ENCODE measurements around the gene DSCAML1. TPM values are rescaled to one million over a fixed set of nuclear protein-coding genes. Genes with fewer than 3 reads are reported as not detected.

Gene DSCAML1
- total and polyA plus RNA-seq, 9 of the 15 experiments (the other 6 are each of a cell fraction or from before 2014, with no cell fraction given) = not detected

DNA sequence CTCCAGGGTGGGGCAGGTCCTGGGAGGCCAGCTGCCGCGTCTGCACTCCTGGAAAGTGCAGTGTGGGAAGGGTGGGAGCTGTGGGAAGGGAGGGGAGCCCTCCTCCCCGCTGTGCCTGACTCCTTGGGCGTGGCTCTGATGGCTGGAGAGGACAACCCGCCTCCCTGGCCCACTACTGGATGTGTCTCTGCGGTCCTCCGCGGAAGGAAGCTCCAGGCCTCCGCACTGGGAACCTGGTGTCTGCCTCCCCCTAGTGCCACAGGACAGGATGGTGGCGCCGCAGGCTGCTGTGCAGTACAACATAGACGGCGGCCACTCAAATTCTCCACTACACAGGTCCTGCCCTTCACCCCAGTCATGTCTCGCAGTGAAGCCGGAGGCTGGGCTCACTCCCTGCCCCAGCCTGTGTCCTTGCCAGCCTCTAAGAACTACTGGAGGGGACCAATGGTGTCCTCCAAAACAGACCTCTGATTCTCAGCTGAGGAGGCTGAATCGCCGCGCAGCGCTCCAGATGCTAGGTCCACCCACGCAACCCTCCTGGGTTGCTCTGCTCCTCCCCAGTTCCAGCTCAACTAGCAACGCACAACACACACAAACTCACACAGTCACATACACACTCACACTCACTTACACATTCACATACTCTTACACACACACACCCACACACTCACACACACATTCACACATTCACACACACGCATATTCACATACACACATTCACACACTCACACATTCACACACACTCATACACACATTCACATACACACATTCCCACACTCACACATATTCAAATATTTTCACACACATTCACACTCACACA lies 12.4 kb upstream of the DSCAML1 start (continued):
- TF ChIP-seq HDAC1 (IDR thresholded peaks at IDR 0.05) (peak in 1 of 2 experiments; percentile 85; a peak in 2 of 4 replicates), PTBP1 (IDR thresholded peaks at IDR 0.05; ENCODE audit: low read depth, low read length) (no peak), ZNF436 (CRISPR knock-in tag; IDR thresholded peaks at IDR 0.05) (no peak), BRD9 (IDR thresholded peaks at IDR 0.05; ENCODE audit: low read depth, partially characterized antibody) (peak; percentile 69), ETS2 (tag; IDR thresholded peaks at IDR 0.05; ENCODE audit: borderline replicate concordance, poor library complexity, severe bottlenecking) (no peak), GTF2E2 (tag; IDR thresholded peaks at IDR 0.05) (no peak), CREM (IDR thresholded peaks at IDR 0.05; ENCODE audit: low read depth) (no peak), ZC3H8 (IDR thresholded peaks at IDR 0.05) (no peak), HCFC1 (IDR thresholded peaks at IDR 0.05; ENCODE audit: low read depth, low read length) (no peak), ZNF316 (IDR thresholded peaks at IDR 0.05) (0 out of 2 replicates have a peak, but pooled peaks have one; percentile 17), ELF4 (CRISPR knock-in tag; IDR thresholded peaks at IDR 0.05) (peak; percentile 52; the same call in 1 of the 2 replicates), PHTF2 (CRISPR knock-in tag; IDR thresholded peaks at IDR 0.05) (no peak), KLF1 (tag; IDR thresholded peaks at IDR 0.05) (no peak), POLR3G (IDR thresholded peaks at IDR 0.05; ENCODE audit: extremely low read depth, insufficient read length, insufficient replicate concordance) (no peak)
- TF ChIP-seq, protein P1, sequence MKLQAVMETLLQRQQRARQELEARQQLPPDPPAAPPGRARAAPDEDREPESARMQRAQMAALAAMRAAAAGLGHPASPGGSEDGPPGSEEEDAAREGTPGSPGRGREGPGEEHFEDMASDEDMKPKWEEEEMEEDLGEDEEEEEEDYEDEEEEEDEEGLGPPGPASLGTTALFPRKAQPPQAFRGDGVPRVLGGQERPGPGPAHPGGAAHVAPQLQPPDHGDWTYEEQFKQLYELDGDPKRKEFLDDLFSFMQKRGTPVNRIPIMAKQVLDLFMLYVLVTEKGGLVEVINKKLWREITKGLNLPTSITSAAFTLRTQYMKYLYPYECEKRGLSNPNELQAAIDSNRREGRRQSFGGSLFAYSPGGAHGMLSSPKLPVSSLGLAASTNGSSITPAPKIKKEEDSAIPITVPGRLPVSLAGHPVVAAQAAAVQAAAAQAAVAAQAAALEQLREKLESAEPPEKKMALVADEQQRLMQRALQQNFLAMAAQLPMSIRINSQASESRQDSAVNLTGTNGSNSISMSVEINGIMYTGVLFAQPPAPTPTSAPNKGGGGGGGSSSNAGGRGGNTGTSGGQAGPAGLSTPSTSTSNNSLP (IDR thresholded peaks at IDR 0.05; ENCODE audit: borderline replicate concordance, low read depth, low read length) = no peak
- TF ChIP-seq, protein P2, sequence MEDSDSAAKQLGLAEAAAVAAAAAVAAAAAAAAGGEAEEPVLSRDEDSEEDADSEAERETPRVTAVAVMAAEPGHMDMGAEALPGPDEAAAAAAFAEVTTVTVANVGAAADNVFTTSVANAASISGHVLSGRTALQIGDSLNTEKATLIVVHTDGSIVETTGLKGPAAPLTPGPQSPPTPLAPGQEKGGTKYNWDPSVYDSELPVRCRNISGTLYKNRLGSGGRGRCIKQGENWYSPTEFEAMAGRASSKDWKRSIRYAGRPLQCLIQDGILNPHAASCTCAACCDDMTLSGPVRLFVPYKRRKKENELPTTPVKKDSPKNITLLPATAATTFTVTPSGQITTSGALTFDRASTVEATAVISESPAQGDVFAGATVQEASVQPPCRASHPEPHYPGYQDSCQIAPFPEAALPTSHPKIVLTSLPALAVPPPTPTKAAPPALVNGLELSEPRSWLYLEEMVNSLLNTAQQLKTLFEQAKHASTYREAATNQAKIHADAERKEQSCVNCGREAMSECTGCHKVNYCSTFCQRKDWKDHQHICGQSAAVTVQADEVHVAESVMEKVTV (CRISPR knock-in tag; IDR thresholded peaks at IDR 0.05) = peak; percentile 13; the same call in 1 of the 2 replicates
- TF ChIP-seq, protein P3, sequence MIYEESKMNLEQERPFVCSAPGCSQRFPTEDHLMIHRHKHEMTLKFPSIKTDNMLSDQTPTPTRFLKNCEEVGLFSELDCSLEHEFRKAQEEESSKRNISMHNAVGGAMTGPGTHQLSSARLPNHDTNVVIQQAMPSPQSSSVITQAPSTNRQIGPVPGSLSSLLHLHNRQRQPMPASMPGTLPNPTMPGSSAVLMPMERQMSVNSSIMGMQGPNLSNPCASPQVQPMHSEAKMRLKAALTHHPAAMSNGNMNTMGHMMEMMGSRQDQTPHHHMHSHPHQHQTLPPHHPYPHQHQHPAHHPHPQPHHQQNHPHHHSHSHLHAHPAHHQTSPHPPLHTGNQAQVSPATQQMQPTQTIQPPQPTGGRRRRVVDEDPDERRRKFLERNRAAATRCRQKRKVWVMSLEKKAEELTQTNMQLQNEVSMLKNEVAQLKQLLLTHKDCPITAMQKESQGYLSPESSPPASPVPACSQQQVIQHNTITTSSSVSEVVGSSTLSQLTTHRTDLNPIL (CRISPR knock-in tag; IDR thresholded peaks at IDR 0.05) = no peak
- TF ChIP-seq, protein P4, sequence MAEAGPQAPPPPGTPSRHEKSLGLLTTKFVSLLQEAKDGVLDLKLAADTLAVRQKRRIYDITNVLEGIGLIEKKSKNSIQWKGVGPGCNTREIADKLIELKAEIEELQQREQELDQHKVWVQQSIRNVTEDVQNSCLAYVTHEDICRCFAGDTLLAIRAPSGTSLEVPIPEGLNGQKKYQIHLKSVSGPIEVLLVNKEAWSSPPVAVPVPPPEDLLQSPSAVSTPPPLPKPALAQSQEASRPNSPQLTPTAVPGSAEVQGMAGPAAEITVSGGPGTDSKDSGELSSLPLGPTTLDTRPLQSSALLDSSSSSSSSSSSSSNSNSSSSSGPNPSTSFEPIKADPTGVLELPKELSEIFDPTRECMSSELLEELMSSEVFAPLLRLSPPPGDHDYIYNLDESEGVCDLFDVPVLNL (CRISPR knock-in tag; IDR thresholded peaks at IDR 0.05; ENCODE audit: low read depth) = no peak
- TF ChIP-seq, protein P5, sequence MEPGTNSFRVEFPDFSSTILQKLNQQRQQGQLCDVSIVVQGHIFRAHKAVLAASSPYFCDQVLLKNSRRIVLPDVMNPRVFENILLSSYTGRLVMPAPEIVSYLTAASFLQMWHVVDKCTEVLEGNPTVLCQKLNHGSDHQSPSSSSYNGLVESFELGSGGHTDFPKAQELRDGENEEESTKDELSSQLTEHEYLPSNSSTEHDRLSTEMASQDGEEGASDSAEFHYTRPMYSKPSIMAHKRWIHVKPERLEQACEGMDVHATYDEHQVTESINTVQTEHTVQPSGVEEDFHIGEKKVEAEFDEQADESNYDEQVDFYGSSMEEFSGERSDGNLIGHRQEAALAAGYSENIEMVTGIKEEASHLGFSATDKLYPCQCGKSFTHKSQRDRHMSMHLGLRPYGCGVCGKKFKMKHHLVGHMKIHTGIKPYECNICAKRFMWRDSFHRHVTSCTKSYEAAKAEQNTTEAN (CRISPR knock-in tag; IDR thresholded peaks at IDR 0.05) = peak; percentile 99
- TF ChIP-seq, protein P6, sequence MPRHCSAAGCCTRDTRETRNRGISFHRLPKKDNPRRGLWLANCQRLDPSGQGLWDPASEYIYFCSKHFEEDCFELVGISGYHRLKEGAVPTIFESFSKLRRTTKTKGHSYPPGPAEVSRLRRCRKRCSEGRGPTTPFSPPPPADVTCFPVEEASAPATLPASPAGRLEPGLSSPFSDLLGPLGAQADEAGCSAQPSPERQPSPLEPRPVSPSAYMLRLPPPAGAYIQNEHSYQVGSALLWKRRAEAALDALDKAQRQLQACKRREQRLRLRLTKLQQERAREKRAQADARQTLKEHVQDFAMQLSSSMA (CRISPR knock-in tag; IDR thresholded peaks at IDR 0.05) = no peak

Measured in K562 (cell line).